GM19351 (cell line): ENCODE measurements around the gene SLC7A7.
"Not testable (repeated sequence)": the region's sequence is repeated elsewhere in the genome, so short reads cannot be mapped to it uniquely, and the experiment has no call there.

ENCODE experiments used
- ATAC-seq: cut with Tn5 transposase; IDR thresholded peaks from one replicate; pipeline ENCODE4 v1.9.1; 2021; ENCODE audit warnings: mild to moderate bottlenecking, moderate library complexity; ENCODE audit not compliant: unreplicated experiment

Gene SLC7A7

DNA sequence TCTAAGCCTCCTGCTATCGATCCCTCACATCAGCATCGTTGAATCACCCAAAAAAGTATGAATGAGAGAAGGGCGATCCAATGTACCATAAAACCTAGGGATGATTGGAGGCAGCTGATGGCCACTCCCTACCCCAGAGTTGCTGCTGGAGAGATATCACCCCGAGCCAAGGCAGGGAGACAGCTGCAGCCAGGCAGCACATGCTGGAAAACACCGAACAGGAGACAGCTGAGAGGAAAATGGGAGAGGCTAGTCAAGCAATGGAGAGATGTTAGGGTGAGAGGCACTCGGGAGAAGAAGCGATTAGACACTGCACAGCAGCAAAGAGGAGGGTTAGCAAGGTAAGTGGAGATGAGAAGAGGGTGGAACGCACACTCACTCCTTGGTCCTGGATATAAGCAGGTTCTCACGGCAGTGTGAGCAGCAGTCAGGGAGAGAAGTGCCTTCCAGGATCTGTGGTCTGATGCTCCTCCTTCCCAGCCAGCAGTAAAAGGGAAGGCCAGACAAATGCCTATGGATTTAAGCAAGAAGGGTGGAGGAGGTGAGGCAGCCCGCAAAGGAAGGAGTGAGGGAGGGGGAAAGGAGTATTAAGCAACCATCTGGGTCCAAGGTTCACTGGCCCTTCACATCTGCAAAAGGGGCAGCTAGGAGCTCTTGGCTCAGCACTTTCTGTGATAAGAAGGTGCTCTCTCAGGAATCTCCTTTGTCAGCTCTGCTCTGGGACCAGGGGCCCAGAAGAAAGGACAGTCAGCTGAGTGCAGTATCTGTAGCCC, at the start of gene SLC7A7:
Gene SLC7A7 (minus strand): TSS at position 495 of the 773 bp plus-strand sequence. CDS start 2,037 bp downstream, outside the sequence.
- no peak for ATAC-seq

DNA sequence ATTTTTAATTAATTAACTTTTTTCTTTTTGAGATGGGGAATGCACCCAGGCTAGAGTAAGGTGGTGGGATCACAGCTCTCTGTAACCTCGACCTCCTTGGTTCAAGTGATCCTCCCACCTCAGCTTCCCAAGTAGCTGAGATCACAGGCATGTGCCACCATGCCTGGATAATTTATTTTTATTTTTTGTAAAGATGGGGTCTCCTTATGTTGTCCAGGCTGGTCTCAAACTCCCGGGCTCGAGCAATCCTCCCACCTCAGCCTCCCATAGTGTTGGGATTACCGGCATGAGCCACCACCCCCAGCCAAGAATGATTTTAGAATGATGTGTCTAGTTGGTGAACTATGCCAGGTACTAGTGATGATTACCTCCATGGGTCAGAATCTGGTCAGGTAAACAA, 49.7 kb upstream of the SLC7A7 start:
- ATAC-seq, result no peak

DNA sequence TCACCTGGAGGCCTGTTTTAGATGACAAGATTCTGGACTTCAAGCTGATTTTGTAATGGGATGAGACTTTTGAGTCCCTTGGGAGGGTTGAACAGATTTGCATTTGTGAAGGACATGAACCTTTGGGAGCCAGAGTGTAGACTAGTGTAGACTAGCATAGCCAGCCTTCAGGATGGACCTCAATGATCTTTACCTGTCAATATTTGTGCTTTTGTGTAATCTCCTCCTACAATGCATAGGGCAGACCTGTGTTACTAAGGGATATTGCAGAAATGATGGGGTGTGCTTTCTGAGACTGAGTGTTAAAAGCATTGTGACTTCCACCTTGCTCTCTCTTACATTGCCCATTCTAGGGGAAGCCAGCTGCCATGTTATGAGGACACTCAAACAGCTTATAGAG, 46.4 kb upstream of the SLC7A7 start:
- no peak for ATAC-seq

DNA sequence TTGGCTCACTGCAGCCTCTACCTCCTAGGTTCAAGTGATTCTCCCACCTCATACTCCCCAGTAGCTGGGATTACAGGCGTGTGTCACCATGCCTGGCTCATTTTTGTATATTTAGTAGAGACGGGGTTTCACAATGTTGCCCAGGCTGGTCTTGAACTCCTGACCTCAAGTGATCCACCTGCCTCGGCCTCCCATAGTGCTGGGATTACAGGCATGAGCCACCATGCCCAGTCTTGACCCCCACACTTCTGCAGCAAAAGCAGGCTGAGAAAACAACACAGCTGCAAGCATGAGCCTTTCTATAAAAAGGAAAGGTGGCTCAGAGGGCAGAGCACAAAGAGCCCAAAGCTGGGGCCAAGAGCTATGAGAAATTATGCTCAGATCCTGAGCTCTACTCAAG, 45.1 kb upstream of the SLC7A7 start:
- not testable (repeated sequence) for ATAC-seq

DNA sequence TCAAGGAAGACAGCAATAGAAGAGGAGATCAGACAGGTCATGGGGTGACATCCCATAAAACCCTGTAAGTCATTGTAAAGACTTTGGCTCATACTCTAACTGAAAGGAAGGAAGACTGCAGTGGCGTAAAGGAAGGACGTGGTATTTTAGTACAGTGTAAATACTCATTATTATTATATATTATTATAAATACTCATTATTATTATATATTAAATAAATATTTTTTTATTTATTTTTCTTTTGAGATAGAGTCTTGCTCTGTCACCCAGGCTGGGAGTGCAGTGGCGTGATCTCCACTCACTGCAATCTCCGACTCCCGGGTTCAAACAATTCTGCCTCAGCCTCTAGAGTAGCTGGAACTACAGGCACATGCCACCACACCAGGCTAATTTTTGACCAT, 41.2 kb upstream of the SLC7A7 start:
- ATAC-seq, result no peak

DNA sequence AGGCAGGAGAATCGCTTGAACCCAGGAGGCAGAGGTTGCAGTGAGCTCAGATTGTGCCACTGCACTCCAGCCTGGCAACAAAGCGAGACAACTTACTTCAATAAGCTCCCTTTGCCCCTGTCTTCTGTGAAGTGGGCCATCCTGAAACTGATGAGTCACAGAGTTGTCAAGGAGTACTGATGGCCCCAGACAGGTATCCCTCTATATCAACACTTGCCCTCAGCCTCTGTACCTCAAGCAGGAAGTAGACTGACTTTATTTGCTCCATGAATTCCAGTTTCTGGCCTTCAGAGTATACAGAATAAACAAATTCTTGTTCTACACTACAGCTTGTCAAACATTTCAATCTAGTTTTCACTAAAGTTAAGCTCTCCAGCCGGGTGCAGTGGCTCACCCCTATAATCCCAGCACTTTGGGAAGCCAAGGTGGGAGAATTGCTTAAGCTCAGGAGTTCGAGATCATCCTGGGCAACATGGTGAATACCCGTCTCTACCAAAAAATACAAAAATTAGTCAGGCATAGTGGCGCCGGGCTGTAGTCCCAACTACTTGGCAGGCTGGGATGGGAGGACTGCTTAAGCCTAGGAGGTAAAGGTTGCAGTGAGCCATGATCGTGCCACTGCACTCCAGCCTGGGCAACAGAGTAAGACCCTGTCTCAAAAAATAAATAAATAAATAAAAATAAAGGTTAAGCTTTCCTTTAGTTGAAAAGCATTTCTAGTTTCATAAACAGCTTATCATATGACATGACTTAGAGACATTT, 39.9 kb upstream of the SLC7A7 start:
- no peak for ATAC-seq

DNA sequence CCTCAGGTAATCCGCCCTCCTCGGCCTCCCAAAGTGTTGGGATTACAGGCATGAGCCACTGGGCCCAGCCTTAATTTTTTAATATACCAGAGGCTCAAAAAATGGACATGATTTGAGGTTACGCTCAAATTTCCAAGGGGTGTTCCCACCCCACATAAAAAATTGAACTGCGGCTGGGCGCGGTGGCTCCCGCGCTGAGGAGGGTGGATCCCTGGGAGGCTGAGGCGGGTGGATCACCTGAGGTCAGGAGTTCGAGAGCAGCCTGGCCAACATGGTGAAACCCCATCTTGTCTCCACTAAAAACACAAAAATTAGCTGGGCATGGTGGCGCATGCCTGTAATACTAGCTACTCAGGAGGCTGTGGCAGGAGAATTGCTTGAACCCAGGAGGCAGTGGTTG, 39.1 kb upstream of the SLC7A7 start:
- ATAC-seq, result not testable (repeated sequence)

DNA sequence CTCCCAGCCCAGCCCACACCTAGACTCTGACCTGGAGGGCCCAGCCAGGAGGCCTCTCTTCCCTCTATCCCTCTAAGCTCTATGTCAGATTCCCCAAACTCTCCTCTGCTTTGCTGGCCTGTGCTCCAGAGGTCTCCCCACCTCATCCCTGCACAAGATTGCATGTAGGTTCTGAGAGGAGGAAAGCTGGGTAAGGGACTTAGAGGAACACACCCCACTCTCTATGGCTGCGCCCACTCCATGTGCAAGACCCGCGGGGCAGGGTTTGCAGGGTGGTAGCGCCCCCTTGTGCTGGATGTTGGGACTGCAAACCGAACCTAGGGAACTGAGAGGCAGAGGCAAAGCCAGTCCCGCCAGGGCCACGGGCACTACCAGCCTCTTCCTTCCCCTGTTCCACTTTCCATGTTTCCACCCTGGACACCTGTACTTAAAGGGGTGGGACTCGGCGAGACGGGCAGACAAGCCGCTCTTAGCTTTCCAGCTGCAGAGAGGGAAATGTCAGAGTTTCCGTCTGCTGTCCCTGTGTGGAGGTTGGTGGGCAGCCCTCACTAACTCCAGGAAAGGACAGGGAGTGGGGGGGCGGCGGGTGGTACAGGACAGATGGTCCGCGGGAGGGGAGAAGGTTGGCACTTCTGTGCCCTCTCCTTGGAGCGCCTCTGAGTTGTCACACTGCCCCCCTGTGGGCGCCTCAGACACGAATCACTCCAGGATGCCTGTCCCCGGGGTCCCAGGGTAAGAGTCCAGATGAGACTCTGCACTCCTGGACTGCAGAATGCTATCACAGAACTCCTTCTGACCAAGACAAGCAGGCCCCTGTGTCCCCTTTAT, 37.9 kb upstream of the SLC7A7 start:
- peak; percentile 79 for ATAC-seq

DNA sequence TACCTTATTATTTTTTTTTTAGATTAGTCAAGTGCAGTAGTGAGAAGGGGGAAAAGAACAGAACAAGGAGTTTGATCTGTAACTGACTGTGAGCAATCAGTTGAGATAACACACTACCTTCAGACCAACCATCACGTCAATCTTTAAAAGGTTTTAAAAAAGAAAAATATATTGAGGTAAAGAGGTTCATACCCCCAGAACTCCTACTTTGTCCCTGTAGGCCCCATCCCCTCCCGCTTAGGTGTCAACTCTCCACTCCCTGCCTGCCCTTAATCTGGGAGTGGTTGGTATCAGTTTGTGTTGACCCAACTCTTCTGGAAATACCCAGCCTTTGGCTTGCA, 37.3 kb upstream of the SLC7A7 start:
- ATAC-seq, result no peak

DNA sequence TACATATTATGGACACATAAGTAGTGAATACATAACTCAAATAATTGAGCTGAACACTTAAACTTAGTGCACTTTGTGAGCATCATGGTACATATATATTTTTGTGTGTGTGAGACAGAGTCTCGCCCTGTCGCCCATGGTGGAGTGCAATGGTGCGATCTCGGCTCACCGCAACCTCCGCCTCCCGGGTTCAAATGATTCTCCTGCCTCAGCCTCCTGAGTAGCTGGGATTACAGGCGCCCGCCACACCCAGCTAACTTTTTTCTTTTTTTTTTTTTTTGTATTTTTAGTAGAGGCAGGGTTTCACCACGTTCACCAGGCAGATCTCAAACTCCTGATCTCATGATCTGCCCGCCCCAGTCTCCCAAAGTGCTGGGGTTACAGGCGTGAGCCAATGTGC, 36.9 kb upstream of the SLC7A7 start:
- ATAC-seq, result not testable (repeated sequence)

DNA sequence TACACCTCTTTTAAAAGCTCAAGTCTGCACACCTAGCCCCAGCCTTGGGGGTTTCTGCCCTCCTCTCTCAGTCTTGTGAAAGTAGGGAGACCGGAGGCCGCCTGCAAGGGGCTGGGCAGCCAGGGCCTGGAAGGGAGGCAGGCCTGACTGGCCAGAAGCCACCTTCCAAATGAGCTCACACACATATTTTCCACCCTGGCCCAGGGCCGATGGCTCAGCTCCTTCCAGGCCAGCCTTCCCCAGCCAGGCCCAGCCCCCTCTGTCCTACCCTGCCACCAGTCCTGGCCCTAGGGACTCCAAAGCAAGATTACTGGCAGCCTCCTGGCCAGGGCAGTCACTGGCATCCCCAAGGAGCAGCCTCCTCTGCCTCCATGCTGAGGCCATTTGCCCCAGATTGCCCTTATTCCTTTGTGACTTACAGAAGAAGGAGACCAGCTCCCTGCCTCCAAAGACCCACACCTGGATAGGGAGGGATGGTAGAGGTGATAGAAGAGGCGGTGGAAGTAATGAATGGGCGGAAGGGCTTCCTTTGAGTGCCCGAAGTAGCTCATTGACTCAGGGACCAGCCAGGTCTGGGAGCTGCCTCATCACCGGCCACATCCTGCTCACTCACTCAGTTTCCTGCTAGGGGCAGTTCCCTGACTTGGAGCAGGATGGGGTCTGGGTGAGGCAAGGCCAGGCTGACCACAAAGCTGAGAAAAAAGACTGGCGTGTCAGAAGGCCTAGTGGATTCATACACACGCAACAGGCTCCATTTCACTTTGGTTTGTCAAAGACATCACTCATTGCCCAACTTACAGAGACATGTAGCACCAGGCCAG, 35.9 kb upstream of the SLC7A7 start:
- ATAC-seq, result no peak

DNA sequence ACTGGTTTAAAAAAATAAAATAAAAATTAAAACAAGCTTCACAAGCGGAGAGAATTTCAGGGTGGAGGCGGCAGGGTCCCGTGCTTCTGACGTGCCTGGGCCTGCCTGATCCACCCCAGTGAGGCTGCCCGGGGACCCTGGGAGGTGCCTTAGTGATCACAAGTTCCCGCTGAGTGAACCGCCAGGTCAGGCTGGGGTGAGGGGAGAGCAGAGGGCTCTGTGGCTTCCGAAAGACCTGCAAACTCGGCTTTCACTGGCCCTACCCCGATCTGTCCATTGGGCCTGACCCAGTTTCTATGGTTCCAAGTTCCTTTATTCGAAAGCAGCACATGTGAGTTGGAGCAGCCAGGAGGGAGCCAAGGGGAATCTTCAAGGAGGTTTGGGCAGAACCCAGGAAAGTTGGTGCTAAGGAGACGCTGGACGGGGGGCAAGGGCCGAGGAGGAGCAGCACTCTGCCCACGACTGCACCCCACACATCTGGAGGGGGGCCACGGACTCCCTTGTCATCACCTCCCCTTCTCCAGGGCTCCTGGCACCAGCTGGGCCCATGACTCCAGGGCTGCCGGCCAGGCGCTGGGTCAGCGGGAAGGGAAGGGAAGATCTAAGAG, 34.1 kb upstream of the SLC7A7 start:
- ATAC-seq, result no peak

DNA sequence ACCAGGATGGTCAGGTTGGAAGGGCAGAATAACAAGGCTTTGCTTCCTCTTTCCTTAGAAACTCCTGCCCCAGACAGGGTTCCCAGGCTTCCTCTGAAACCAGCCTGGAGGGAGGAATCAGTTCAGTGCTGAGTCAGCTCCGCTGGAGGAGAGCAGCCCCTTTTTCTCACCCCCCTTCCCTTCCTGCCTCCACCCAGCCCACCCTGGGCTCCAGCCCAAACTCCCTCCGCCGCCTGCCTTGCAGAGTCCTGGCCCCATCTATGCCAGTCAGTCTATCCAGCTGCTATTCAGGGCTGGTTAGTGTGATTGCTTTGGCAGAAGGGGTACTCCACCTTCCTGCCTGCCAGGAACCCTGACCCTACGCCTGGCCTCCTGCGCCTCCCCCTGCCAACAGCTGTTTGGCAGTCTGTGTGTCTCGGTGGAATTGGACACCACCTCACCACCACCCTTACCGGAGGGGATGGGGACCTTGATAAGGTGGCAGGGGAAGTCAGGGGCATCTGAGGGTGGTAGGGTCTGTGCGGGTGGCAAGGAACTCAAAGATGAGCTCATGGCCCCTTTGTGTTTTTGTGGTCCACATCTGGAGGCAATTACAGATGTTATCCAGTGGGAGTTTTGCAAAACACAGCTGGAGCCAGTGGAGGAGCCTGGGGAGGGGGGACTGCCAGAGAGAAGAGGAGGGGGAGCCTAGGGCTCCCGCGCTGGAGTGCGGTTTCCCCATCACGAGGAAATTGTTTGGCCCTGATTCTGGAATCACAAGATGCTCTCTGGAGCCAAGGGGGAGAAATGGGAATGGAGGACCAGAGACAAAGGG, 33.3 kb upstream of the SLC7A7 start:
- no peak for ATAC-seq

DNA sequence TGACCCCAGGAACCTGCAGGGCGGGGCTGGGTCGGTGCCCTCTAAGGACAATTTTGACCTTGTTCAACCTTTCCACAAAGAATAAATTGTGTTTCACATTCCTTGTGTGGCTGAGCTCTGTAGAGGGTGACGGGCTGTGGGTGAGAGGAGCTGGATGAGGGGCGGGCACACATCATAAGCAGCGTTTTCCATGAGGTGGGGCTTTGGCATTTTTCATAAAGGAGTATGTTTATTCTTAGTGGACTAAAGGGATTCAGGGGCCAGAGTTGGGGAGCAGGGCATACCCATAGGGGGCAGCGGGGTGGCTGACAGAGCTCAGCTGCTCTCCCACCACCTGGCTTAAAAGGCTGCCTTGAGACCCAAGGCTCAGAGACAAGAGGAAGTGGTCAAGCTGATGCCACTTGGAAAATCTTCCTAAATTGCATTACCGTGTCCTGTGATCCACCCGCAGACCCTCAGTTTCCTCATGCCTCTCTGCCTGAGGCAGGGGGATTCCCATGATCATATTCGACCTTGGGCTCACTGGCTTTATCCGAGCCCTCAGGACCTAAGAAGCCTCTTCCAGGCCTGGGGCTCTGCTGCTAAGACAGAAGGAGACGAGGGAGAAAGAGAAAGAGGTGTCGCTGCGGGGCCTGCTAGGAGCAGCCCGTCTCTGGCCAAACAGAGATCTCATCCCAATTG, 32.6 kb upstream of the SLC7A7 start:
- ATAC-seq, result no peak

DNA sequence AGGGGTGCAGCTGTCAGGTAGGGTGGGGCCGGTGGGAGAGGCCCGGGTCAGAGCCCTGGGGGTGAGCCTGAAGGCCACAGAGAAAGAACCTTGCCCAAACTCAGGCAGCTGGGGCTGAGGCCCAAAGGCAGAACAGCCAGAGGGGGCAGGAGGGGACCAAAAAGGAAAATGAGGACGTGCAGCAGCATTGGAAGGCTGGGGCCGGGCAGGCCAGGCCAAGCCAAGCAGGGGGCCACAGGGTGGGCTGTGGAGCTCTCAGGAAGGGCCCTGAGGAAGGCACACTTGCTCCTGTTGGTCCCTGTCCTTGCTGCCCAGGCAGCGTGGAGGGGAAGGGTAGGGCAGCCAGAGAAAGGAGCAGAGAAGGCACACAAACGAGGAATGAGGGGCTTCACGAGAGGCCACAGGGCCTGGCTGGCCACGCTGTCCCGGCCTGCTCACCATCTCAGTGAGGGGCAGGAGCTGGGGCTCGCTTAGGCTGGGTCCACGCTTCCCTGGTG, 31.6 kb upstream of the SLC7A7 start:
- no peak for ATAC-seq

DNA sequence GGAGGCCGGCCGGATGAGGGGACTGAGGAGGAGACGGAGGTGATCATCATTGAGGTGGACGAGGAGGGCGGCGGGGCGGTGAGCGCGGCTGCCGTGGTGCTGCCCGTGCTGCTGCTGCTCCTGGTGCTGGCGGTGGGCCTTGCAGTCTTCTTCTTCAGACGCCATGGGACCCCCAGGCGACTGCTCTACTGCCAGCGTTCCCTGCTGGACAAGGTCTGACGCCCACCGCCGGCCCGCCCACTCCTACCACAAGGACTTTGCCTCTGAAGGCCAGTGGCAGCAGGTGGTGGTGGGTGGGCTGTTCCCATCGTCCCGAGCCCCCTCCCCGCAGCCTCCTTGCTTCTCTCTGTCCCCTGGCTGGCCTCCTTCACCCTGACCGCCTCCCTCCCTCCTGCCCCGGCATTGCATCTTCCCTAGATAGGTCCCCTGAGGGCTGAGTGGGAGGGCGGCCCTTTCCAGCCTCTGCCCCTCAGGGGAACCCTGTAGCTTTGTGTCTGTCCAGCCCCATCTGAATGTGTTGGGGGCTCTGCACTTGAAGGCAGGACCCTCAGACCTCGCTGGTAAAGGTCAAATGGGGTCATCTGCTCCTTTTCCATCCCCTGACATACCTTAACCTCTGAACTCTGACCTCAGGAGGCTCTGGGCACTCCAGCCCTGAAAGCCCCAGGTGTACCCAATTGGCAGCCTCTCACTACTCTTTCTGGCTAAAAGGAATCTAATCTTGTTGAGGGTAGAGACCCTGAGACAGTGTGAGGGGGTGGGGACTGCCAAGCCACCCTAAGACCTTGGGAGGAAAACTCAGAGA, 30.8 kb upstream of the SLC7A7 start:
- no peak for ATAC-seq

DNA sequence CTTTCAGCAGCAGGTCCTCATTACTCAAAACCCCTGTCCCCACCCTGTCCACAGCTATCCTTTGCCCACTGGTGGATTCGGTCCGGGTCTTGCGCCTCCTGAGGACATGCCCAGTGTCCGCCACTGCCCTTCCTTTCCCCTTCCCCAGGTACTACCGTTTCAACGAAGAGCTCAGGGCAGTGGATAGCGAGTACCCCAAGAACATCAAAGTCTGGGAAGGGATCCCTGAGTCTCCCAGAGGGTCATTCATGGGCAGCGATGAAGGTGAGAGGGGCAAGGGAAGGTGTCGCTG, 29.8 kb upstream of the SLC7A7 start:
- ATAC-seq, result no peak
